ENCODE measurements around the gene STK25. TPM values are rescaled to one million over a fixed set of nuclear protein-coding genes. Genes with fewer than 3 reads are reported as not detected.

STK25 gene
- total RNA-seq, 2 experiments from 2014 or later: 76.1 to 81.3 TPM

- Histone ChIP-seq H3K9me3 (ENCODE audit: control insufficient read depth in 1 of 2, insufficient read depth in 1 of 2, low read length in 2 of 2) (peaks cover 0 to 5% of the 10 kb centered on the region in 2 experiments), H3K27ac (ENCODE audit: low read depth in 1 of 2, low read length in 2 of 2) (no peak overlapping the region), H3K36me3 (ENCODE audit: insufficient read depth, low read length) (peaks cover 6% of the 10 kb centered on the region), H3K4me3 (ENCODE audit: low read length) (no peak overlapping the region), H3K27me3 (ENCODE audit: control insufficient read depth in 1 of 2, insufficient read depth in 2 of 2, low read length in 2 of 2) (peaks cover 46 to 63% of the 10 kb centered on the region in 2 experiments), H3K4me1 (ENCODE audit: insufficient read depth, low read length) (peaks cover 27% of the 10 kb centered on the region)
- Mint-ChIP-seq H3K4me3 (peak overlapping the region; percentile 59), H3K27me3 (peaks cover 79% of the 10 kb centered on the region), H3K9me3 (no peaks in the 10 kb centered on the region), H3K36me3 (ENCODE audit: low read depth) (peaks cover 19% of the 10 kb centered on the region), H3K4me1 (ENCODE audit: low read depth) (peaks cover 18% of the 10 kb centered on the region), H3K27ac (peak overlapping the region; percentile 74)
- intact Hi-C loops (cut with DNase I, micrococcal nuclease): loop anchor here (2.0 to 5.0 kb wide), 3 partner anchors 64 to 169 kb away; partner anchors contain the start of gene STK25 (in 2 of the 2)
- DNase-seq: peak; percentile 86 to 94 (median 92)
- ChIA-PET POLR2A (interaction anchor here (0.6 to 1.3 kb wide), 8 partner anchors 11 to 356 kb away, joined by 3 to 4 read pairs (median 3); no protein-coding TSS in a partner anchor), CTCF (interaction anchor here (1.0 kb wide), 1 partner anchor 64 kb away, joined by 3 read pairs; no protein-coding TSS in a partner anchor)
- TF ChIP-seq CTCF (IDR thresholded peaks at IDR 0.05): no peak
- peak; percentile 81 for ATAC-seq (ENCODE audit: poor library complexity)
Observed at GRCh38 chr2:241443486-241444223, 64.7 kb downstream of the STK25 start.

Small RNAs within 50 kb of the gene (microRNA-seq; reads per million reads assigned to microRNA genes)
- not detected for gene MIR3133 (ENCODE audit: borderline microRNAs expressed, borderline replicate concordance)

Other genes starting within 250 kb of the STK25 start
- 10 to 100 TPM; 82.0 to 97.9 TPM for gene HDLBP, start 192.9 kb downstream of the STK25 start, total RNA-seq
- 100 to 1,000 TPM; 189 to 196 TPM for gene SEPTIN2, start 192.7 kb downstream of the STK25 start, total RNA-seq
- 10 to 100 TPM; 17.2 to 18.3 TPM for gene FARP2, start 152.3 kb downstream of the STK25 start, total RNA-seq
- gene BOK, start 50.2 kb upstream of the STK25 start, total RNA-seq: not detected
- gene THAP4, start 128.6 kb upstream of the STK25 start, total RNA-seq: 10 to 100 TPM; 27.5 to 31.4 TPM
- 10 to 100 TPM; 86.5 to 89.4 TPM for gene ATG4B, start 129.1 kb upstream of the STK25 start, total RNA-seq
- gene DTYMK, start 178.2 kb upstream of the STK25 start, total RNA-seq: 1 to 10 TPM; 4.8 to 6.0 TPM
- 10 to 100 TPM; 51.2 to 51.3 TPM for gene ING5, start 193.5 kb upstream of the STK25 start, total RNA-seq
- gene D2HGDH, start 226.0 kb upstream of the STK25 start, total RNA-seq: 10 to 100 TPM; 27.6 to 30.6 TPM